GM21360 (cell line): ENCODE data around the gene SLC17A5.
"Not testable (repeated sequence)": the region's sequence is repeated elsewhere in the genome, so short reads cannot be mapped to it uniquely, and the experiment has no call there.

Experiments used
- ATAC-seq: cut with Tn5 transposase; IDR thresholded peaks from one replicate; pipeline ENCODE4 v1.9.1; 2021; ENCODE audit warnings: mild to moderate bottlenecking, moderate library complexity; ENCODE audit not compliant: unreplicated experiment

SLC17A5 gene

DNA sequence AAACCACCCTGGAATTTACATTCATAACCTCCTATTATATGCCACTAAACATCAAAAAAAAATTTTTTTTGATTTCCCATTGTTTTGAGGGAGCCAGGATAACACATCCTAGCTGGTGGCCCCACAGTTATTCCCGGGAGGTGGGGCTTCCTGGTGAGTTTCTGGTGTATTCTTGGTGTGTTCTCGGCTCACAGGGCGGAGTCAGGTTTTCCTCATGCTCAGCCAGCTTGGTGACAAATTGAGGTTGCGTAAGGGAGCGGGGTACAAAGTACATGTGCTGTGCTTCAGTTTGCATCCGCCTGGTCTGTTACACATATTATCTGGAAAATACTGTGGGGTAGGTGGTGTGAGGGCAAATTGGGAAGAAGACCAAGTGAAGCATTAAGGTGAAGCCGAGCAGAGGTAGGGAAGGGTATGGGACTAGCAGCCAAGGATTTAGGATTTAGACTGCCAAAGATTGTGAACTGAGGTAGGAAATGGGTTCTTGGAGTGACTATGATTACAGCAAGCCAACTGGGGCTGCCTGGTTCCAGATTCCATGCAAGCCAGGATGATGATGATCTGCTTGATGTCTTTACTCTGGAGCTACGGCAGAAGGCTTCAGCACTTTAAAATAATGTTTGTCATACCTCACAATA lies 86.7 kb downstream of the SLC17A5 start:
- ATAC-seq = no peak

DNA sequence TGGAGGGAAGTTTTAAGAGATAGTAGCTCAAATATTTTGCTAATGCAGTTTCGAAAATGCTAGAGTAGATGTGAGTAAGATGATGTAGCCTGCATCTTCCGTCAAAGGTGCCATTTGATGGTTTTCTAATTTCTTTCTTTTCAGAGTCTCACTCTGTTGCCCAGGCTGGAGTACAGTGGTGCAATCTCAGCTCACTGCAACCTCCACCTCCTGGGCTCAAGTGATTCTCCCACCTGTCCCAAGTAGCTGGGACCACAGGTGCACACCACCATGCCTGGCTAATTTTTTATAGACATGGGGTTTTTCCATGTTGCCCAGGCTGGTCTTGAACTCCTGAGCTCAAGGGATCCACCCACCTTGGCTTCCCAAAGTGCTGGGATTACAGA lies 87.3 kb downstream of the SLC17A5 start:
- not testable (repeated sequence) for ATAC-seq

DNA sequence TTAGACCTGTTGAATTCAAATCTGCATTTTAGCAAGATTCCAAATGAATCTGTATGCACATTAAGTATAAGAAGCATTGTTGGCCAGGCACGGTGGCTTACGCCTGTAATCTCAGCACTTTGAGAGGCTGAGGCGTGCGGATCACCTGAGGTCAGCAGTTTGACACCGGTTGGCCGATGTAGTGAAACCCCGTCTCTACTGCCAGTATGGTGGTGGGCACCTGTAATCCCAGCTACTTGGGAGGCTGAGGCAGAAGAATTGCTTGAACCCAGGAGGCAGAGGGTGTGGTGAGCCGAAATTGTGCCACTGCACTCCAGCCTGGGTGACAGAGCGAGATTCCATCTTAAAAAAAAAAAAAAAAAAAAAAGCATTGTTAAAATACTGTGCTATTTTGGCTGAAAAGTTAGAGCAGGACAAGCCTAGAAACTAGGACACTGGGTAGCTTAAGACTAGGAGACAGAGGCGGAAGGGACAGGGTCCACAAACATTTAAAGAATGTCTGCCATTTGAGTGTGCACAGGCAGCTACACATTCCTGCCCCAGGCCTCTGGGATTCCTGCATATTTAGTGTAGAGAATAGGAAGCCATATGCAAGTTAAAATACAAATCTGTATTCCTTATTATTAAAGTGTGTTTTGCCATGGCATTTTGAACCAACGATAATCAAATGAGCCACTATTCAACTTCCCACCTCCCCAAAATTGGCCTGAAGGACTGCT lies 87.9 kb downstream of the SLC17A5 start:
- no peak for ATAC-seq

DNA sequence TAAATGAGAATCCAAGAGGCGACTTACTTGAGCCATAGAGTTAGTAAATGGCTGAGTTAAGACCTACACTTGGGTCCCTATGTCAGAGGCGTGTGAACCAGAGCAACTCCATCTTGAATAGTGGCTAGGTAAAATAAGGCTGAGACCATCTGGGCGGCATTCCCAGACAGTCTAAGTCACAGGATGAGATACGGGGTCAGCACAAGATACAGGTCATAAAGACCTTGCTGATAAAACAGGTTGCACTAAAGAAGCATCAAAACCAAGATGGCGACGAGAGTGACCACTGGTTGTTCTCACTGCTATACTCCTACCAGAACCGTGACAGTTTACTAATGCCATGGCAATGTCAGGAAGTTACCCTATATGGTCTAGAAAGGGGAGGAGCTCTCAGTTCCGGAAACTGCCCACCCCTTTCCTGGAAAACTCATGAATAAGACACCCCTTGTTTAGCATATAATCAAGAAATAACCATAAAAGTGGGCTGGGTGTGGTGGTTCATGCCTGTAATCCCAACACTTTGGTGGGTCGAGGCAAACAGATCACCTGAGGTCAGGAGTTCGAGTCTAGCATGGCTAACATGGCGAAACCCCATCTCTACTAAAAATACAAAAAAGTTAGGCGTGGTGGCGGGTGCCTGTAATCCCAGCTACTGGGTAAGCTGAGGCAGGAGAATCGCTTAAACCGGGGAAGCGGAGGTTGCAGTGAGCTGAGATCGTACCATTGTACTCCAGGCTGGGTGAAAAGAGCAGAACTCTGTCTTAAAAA lies 89.0 kb downstream of the SLC17A5 start:
- no peak for ATAC-seq

DNA sequence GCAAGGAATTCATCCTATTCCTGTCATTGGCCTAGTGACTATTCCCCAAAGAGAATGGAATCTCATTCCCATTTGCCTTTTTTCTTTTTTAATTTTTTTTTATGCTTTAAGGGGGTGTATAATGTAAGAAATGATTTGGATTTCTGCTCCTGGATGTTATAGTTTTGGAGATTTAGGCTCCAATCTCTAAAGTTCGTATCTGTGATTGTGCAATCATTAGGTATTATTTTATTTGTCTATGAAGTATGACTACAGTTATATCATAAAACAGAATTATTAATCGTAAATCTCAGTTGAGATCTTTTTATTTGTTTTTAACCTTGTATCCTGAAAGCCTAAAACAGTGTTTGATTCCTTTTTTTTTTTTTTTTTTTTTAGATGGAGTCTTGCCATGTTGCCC lies 91.2 kb downstream of the SLC17A5 start:
- no peak for ATAC-seq

DNA sequence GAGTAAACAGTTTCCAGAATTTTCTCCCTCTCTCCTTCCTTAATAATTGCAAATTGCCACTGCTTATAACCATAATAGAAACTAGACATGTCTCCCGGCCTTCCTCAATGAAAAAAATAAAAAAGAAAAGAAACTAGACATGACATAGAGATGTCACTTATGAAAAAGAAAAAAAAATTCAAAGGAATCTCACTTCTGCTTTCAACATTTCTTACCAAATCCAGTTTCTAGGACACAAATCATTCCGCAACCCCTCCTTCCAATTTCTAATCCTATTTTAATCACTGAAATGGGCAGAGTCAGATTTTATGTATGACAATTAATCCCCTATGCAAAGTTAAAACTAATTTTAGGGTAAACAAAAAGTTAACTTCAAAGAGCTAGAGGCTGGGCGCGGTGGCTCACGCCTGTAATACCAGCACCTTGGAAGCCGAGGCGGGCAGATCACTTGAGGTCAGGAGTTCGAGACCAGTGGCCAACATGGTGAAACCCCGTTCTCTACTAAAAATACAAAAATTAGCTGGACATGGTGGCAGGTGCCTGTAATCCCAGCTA lies 92.9 kb downstream of the SLC17A5 start:
- peak; percentile 57 for ATAC-seq

DNA sequence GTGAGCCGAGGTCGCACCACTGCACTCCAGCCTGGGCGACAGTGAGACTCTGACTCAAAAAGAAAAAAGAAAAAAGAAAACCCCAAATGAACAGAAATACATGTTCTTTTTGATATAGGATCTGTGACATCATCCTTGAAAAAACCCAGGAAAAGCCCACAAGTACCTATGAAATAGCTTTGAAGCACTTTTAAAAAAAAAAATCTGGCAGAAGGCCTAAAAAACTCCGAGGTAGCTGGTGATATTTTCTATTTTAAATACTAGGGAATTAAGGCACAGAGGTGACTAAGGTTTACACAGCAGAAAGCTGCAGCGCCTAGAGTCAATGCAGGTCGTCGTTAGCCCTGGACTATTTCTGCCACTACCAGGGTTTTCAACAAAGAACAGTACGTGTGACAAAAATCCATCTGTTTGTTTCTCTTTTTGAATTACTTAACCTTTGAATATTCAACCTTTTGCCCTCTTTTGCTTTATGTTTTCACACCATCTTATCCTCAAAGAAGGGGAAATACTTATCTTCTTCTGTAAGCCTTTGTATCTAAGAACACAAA lies 93.5 kb downstream of the SLC17A5 start:
- ATAC-seq = peak; percentile 53

DNA sequence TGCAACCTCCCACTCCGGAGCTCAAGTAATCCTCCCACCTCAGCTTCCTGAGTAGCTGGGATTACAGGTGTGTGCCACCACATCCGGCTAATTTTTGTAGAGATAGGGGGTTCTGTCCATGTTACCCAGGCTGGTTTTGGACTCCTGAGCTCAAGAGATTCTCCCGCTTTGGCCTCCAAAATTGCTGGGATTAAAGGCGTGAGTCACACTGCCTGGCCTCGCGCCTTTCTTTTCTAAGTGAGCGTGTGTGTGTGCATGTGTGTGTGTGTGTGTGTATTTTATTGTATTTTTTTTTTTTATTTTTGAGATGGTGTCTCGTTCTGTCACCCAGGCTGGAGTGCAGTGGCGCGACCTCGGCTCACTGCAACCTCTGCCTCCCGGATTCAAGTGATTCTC lies 94.4 kb downstream of the SLC17A5 start:
- ATAC-seq = not testable (repeated sequence)

DNA sequence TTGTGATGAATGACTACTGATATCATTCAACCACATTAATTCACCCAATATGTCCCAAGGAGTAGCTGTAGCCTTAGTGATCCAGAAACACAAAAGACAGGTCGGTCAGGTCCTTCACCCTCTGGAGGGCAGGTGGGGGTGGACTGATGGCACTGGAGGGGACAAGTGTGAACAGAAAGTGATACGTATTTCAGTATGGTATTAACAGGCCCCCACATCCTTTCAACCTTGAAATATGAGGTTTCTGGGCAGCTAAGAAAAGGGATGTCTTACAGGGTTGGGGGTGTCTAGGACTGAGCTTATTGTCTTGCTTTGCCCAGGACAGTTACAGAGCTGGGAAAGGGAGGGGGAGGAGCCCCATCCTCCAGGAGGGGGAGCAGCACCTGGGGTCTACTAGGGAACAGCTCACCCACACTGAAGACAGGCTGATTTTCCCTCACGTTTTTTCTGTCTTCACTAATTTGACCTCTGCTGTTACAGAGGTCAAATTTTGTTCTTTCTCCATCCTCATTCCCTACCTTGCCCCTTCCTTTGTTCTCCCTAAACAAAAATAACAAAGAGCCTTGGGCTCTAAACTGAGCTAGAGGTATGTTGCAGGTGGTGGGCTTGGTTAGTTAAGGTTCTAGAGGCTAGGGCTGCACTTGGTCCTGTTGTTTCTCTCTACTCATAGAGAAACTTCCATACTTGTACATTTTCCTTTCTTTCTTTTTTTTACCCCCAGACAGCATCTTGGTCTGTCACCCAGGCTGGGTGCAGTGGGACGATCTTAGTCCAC lies 95.0 kb downstream of the SLC17A5 start:
- ATAC-seq = peak; percentile 48

DNA sequence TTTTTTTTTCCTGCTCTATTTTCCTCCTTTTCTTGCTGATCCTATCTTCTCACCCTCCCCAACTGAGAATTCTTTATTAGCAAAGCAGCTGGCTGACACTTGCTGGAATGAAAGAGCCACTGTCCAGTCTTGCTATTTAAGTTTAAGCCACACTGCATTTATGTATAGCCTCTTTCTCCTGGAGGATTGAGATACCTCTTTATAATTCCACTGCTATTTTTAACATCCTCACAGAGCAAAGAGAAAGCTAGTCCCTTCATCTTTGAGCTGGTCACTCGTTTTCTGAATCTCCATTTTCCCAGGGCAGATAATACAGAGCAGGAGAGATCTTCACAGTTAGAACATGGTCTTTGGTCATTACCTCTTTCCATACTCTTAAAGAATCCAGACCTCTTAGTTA lies 97.0 kb downstream of the SLC17A5 start:
- no peak for ATAC-seq

DNA sequence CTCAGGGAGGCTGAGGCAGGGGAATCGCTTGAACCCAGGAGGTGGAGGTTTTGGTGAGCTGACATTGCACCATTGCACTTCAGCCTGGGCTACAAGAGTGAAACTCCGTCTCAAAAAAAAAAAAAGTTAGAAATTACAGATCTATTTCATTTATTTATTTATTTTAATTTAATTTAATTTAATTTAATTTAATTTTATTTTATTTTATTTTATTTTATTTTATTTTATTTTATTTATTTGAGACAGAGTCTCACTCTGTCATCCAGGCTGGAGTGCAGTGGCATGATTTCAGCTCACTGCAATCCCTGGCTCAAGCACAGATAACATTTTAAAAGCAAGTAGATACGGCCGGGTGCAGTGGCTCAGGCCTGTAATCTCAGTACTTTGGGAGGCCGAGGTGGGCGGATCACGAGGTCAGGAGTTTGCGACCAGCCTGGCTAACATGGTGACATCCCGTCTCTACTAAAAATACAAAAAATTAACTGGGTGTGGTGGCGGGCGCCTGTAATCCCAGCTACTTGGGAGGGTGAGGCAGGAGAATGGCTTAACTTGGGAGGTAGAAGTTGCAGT lies 98.3 kb downstream of the SLC17A5 start:
- not testable (repeated sequence) for ATAC-seq

DNA sequence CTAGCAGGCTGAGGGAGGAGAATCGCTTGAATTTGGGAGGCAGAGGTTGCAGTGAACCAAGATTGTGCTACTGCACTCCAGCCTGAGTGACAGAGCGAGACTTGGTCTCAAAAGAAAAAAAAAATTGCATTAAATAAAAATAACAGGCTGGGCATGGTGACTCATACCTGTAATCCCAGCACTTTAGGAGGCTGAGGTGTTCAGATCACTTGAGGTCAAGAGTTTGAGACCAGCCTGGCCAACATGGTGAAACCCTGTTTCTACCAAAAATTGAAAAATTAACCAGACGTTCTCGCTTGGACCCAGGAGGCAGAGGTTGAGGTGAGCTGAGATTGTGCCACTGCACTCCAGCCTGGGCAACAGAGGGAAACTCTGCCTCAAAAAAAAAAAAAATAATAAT lies 102.7 kb downstream of the SLC17A5 start:
- ATAC-seq = not testable (repeated sequence)

DNA sequence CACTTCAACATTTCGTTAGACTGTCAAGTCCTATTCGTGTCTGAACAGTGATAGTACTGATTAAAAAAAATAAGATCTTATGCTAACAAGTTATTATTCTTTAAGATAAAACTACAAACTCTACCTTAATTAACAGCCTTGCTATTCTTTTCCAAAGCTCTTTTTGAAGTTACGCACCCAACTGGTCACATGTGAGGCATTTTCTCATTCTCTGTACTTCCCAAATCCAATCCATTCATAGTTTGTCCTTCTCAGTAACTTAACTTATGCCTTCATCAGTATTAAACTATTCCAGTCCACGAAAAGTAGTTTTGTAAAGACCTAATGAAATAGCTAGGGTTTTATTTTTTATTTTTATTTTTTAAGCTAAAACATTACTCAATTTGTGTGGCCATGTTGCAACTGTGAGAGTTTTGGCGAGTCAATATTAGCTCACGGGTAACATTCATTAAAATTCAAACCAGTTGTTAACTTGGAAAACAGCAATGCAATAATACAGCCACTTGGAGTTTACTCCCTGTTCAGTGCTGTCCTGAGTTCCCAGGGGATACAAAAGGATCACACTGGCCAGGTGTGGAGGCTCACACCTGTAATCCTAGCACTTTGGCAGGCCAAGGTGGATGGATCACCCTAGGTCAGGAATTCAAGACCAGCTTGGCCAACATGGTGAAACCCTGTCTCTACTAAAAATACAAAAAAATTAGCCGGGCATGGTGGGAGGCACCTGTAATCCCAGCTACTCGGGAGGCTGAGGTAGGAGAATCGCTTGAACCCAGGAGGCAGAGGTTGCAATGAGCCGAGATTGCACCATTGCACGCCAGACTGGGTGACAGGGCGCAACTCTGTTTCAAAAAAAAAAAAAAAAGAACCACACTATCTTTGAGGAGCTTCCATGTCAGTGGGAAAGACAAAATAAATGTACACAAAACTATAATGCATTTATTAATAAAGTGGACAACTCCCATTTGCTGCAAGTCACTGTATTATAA lies 105.0 kb downstream of the SLC17A5 start:
- ATAC-seq = no peak

DNA sequence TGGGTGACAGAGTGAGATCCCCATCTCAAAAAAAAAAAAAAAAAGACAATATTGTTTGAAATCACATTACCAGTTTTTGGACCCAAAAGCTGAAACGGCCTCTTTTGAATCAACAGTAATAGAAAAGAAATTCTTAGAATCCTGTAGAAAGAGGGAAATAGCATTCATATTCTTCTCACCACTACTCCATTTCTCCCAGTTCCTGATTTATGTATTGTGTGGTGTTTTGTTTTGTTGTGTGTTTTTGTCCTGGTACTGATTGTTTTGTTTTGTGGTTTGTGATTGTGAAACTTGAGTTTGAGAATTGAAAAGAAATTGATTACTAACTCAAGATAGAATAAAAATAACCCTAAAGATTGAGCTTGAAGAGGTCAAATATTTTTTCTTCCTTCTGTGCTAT lies 106.8 kb downstream of the SLC17A5 start:
- no peak for ATAC-seq
